Liver (tissue), 3 donors: ENCODE data around the gene FRAS1.

ENCODE experiments used
- GABPA ChIP-seq, 2 donors: IDR thresholded peaks in 1 of 2; conservative IDR thresholded peaks in 1 of 2; 2 replicates each; pipeline ENCODE4 v1.6.1; 2016; ENCODE audit warnings: antibody characterized with exemption in 2 of 2, mild to moderate bottlenecking in 1 of 2, moderate library complexity in 1 of 2
- HNF4G ChIP-seq: IDR thresholded peaks from 2 replicates; pipeline ENCODE4 v1.6.1; 2016; ENCODE audit warnings: antibody characterized with exemption
- JUND ChIP-seq, 2 donors: IDR thresholded peaks; 2 replicates each; pipeline ENCODE4 v1.6.1; 2016; ENCODE audit warnings: antibody characterized with exemption in 2 of 2
- RAD21 ChIP-seq, 2 donors: IDR thresholded peaks; 2 replicates each; pipeline ENCODE4 v1.6.1; 2016; ENCODE audit warnings: antibody characterized with exemption in 2 of 2, mild to moderate bottlenecking in 2 of 2
- RXRA ChIP-seq, 2 donors: IDR thresholded peaks; 2 replicates each; pipeline ENCODE4 v1.6.1; 2017 to 2018; ENCODE audit warnings: antibody characterized with exemption in 2 of 2, mild to moderate bottlenecking in 1 of 2
- TAF1 ChIP-seq: conservative IDR thresholded peaks from 2 replicates; pipeline ENCODE4 v1.6.1; 2016; ENCODE audit warnings: antibody characterized with exemption, mild to moderate bottlenecking
- YY1 ChIP-seq: IDR thresholded peaks from 2 replicates; pipeline ENCODE4 v1.6.1; 2016; ENCODE audit warnings: antibody characterized with exemption, mild to moderate bottlenecking
- TF ChIP-seq, protein P1 (sequence below): fragments of 150-350 bp; IDR thresholded peaks from 2 replicates; pipeline ENCODE4 v1.5.1; 2017; ENCODE audit warnings: improper control_type of control experiment, low read depth, low read length; ENCODE audit not compliant: missing input control
- TF ChIP-seq, protein P2 (sequence below): IDR thresholded peaks from 2 replicates; pipeline ENCODE4 v1.6.1; 2016; ENCODE audit warnings: antibody characterized with exemption
- TF ChIP-seq, protein P3 (sequence below): IDR thresholded peaks from 2 replicates; pipeline ENCODE4 v1.6.1; 2016; ENCODE audit warnings: antibody characterized with exemption, mild to moderate bottlenecking
- TF ChIP-seq, protein P4 (sequence below): IDR thresholded peaks from 2 replicates; pipeline ENCODE4 v1.6.1; 2016; ENCODE audit warnings: antibody characterized with exemption
- TF ChIP-seq, protein P5 (sequence below): IDR thresholded peaks from 2 replicates; pipeline ENCODE4 v1.6.1; 2016; ENCODE audit warnings: antibody characterized with exemption
- donor health status: healthy.
- donor health status: healthy.

DNA sequence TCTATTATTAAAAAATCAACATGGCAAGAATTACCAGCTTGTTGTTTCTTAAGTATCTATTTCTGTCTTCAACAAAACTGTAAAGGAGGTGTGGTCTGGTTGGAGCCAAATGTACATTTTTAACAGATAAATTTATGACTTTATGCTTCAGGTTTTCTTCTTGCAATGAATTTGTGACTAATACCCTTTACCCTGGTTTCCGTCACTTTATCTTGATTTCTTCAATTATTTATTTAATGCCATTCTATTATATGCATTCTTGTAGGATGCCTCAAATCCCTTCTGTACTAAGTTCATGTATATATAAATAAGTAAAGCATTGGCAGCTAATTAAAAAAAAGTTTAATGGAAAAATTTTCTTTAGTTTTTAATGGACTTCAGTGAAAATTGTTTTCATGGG is 453.0 kb downstream of the FRAS1 start:
- TF ChIP-seq, protein P1, sequence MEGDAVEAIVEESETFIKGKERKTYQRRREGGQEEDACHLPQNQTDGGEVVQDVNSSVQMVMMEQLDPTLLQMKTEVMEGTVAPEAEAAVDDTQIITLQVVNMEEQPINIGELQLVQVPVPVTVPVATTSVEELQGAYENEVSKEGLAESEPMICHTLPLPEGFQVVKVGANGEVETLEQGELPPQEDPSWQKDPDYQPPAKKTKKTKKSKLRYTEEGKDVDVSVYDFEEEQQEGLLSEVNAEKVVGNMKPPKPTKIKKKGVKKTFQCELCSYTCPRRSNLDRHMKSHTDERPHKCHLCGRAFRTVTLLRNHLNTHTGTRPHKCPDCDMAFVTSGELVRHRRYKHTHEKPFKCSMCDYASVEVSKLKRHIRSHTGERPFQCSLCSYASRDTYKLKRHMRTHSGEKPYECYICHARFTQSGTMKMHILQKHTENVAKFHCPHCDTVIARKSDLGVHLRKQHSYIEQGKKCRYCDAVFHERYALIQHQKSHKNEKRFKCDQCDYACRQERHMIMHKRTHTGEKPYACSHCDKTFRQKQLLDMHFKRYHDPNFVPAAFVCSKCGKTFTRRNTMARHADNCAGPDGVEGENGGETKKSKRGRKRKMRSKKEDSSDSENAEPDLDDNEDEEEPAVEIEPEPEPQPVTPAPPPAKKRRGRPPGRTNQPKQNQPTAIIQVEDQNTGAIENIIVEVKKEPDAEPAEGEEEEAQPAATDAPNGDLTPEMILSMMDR: no peak
- TF ChIP-seq, protein P2, sequence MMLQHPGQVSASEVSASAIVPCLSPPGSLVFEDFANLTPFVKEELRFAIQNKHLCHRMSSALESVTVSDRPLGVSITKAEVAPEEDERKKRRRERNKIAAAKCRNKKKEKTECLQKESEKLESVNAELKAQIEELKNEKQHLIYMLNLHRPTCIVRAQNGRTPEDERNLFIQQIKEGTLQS: no peak
- TF ChIP-seq, protein P3, sequence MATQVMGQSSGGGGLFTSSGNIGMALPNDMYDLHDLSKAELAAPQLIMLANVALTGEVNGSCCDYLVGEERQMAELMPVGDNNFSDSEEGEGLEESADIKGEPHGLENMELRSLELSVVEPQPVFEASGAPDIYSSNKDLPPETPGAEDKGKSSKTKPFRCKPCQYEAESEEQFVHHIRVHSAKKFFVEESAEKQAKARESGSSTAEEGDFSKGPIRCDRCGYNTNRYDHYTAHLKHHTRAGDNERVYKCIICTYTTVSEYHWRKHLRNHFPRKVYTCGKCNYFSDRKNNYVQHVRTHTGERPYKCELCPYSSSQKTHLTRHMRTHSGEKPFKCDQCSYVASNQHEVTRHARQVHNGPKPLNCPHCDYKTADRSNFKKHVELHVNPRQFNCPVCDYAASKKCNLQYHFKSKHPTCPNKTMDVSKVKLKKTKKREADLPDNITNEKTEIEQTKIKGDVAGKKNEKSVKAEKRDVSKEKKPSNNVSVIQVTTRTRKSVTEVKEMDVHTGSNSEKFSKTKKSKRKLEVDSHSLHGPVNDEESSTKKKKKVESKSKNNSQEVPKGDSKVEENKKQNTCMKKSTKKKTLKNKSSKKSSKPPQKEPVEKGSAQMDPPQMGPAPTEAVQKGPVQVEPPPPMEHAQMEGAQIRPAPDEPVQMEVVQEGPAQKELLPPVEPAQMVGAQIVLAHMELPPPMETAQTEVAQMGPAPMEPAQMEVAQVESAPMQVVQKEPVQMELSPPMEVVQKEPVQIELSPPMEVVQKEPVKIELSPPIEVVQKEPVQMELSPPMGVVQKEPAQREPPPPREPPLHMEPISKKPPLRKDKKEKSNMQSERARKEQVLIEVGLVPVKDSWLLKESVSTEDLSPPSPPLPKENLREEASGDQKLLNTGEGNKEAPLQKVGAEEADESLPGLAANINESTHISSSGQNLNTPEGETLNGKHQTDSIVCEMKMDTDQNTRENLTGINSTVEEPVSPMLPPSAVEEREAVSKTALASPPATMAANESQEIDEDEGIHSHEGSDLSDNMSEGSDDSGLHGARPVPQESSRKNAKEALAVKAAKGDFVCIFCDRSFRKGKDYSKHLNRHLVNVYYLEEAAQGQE: no peak
- TF ChIP-seq RAD21 (IDR thresholded peaks at IDR 0.05): no peak
- TF ChIP-seq YY1: no peak
- TF ChIP-seq TAF1: no peak
- TF ChIP-seq RXRA (IDR thresholded peaks at IDR 0.05): no peak
- TF ChIP-seq, protein P4, sequence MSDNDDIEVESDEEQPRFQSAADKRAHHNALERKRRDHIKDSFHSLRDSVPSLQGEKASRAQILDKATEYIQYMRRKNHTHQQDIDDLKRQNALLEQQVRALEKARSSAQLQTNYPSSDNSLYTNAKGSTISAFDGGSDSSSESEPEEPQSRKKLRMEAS: no peak
- no peak for TF ChIP-seq GABPA (IDR thresholded peaks at IDR 0.05 in 1 of 2, conservative IDR thresholded peaks at IDR 0.05 in 1 of 2)
- TF ChIP-seq HNF4G: no peak
- no peak for TF ChIP-seq JUND (IDR thresholded peaks at IDR 0.05)
- TF ChIP-seq, protein P5, sequence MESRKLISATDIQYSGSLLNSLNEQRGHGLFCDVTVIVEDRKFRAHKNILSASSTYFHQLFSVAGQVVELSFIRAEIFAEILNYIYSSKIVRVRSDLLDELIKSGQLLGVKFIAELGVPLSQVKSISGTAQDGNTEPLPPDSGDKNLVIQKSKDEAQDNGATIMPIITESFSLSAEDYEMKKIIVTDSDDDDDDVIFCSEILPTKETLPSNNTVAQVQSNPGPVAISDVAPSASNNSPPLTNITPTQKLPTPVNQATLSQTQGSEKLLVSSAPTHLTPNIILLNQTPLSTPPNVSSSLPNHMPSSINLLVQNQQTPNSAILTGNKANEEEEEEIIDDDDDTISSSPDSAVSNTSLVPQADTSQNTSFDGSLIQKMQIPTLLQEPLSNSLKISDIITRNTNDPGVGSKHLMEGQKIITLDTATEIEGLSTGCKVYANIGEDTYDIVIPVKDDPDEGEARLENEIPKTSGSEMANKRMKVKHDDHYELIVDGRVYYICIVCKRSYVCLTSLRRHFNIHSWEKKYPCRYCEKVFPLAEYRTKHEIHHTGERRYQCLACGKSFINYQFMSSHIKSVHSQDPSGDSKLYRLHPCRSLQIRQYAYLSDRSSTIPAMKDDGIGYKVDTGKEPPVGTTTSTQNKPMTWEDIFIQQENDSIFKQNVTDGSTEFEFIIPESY: no peak
